SJCRH30 (cell line): ENCODE measurements around the gene TMEM120B. TPM values are rescaled to one million over a fixed set of nuclear protein-coding genes. Genes with fewer than 3 reads are reported as not detected.

Experiments used
- DNase-seq, 2 experiments: peaks; one replicate each; pipeline ENCODE4 v3.0.0-alpha.2; 2015 to 2020
- H3K27ac ChIP-seq: fragments of 250-450 bp; sonication (Bioruptor Pico); 2 replicates; pipeline ENCODE4 v1.5.1; 2020; ENCODE audit warnings: mild to moderate bottlenecking, moderate library complexity
- H3K27me3 ChIP-seq: fragments of 250-450 bp; sonication (Bioruptor Pico); 2 replicates; pipeline ENCODE4 v1.5.1; 2020; ENCODE audit warnings: mild to moderate bottlenecking, moderate library complexity
- H3K36me3 ChIP-seq: fragments of 250-450 bp; sonication (Bioruptor Pico); 2 replicates; pipeline ENCODE4 v1.5.1; 2020; ENCODE audit warnings: mild to moderate bottlenecking, moderate library complexity
- H3K4me1 ChIP-seq: fragments of 250-450 bp; sonication (Bioruptor Pico); 2 replicates; pipeline ENCODE4 v1.5.1; 2020; ENCODE audit warnings: mild to moderate bottlenecking, moderate library complexity
- H3K4me3 ChIP-seq: fragments of 250-450 bp; sonication (Bioruptor Pico); 2 replicates; pipeline ENCODE4 v1.5.1; 2020; ENCODE audit warnings: mild to moderate bottlenecking, moderate library complexity
- H3K9me3 ChIP-seq: fragments of 250-450 bp; sonication (Bioruptor Pico); replicated peaks from 2 replicates; pipeline ENCODE4 v1.5.1; 2020; ENCODE audit warnings: mild to moderate bottlenecking, moderate library complexity
- total RNA-seq: library from RNA; depleted of rRNA; stranded (reverse); fragments of >200 nt; shearing (Covaris generic); gene quantifications from 2 replicates; pipeline ENCODE4 v1.2.3, GENCODE V29; 2014

TMEM120B gene
- total RNA-seq, 1 experiment from 2014 or later: 25.5 TPM

DNA sequence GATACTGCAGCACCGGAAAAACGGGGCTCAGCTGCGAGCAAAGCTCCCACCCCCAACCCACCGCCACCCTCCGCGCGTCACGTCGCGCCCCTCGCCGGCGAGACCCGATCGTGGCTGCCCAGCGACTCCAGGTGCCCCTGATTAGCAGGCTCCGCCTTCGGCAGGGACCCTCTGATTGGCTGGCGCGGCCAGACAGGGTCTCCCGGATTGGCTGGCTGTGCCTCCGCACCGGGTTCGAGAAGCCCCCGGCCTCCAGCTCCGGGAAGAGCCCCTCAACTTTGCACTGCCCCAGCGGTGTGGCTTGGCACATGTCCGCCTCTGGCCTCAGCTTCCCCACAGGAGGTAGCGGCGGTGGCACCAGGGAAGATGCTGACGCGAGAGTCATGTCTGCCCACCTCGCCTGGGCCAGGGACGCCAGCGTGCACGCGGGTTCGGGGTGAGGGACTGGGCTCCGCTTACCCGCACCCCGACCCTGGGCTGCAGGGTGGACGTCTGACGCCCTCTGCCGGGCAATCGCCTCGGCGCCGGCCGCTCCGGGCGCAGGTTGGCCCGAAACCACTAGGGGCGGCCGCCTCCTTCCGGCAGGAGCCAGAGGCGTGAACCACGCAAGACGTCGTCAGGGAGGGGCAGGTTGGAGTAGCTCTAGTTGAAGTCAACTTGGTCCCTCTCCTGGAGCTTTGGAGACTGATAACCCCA, 81.4 kb downstream of the TMEM120B start:
- Histone ChIP-seq H3K27me3 (no peaks in the 10 kb centered on the region), H3K4me3 (no peak overlapping the region), H3K36me3 (peaks cover 8% of the 10 kb centered on the region), H3K4me1 (peaks cover 46% of the 10 kb centered on the region), H3K9me3 (no peaks in the 10 kb centered on the region), H3K27ac (no peak overlapping the region)
- DNase-seq: no peak

DNA sequence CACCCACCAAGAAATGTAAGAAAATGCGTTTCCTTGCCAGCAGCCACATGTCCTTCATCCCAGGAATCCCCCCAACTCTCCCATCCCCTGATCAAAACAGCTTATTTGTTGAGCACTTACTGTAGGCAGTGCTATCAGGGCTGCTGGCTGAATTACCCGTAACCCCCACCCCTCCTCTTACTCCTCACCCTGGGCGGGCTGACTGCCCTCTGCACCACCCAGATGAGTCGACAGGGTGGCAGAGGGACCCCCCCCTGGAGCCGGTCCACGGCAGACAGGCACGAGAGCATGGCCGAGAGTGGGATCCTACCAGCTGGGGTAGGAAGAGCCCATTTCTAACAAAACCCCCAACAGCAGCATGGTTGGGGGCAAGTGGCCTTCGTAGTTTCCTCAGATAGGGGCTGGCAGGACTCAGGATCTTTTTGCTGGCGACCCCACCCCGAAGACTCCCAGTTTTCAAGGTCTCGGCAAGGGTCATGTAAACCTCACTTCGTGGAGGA, 82.0 kb downstream of the TMEM120B start:
- Histone ChIP-seq H3K9me3 (no peaks in the 10 kb centered on the region), H3K36me3 (peaks cover 9% of the 10 kb centered on the region), H3K27ac (no peak overlapping the region), H3K4me3 (no peak overlapping the region), H3K27me3 (no peaks in the 10 kb centered on the region), H3K4me1 (peaks cover 50% of the 10 kb centered on the region)
- no peak for DNase-seq

DNA sequence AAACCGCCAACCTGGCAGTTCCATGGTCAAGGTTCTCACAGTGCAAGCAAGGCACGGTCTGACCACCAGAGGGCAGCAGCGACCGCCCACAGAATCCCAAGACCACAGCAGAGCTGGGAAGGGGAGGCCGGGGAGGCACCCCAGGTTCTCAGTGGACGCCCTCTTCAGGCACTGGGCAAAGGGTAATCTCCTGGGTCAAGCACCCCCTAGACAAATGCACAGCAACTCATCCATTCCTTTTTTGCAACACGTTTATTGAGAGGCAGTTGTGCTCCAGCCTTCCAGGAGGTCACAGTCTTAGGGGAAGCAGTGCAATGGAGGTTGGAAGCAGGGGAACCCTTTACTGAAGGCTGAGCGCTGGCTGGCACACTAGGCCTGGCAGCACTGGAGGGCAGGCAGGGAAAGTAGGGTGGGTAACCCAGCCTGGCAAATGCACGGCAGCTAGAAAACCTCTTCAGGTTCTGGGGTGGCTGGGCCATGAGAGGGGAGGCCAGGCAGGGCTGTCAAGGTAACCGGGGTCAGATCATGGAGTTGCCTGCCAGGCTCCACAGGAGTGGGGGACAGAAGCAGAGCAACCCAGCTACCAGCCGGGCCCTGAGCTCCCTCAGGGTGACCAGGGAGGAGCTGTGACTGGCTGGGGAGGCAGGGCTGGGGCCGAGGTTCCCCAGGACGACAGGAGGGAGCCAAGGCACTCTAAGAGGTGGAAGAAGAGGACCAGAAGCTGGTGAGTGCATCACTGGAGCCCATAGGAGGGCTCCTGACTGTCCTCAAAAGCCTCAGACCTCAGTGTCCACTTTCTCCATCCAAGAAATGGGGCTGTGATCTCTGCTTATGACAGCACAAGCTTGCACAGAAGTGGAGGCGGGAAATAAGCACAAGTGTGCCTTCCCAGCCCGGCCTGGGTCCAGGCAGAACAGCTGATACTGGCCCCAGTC, 82.7 kb downstream of the TMEM120B start:
- Histone ChIP-seq H3K36me3 (peaks cover 9% of the 10 kb centered on the region), H3K27me3 (no peaks in the 10 kb centered on the region), H3K27ac (no peak overlapping the region), H3K4me1 (peaks cover 46% of the 10 kb centered on the region), H3K4me3 (no peak overlapping the region), H3K9me3 (no peaks in the 10 kb centered on the region)
- peak; percentile 67 to 87 for DNase-seq

DNA sequence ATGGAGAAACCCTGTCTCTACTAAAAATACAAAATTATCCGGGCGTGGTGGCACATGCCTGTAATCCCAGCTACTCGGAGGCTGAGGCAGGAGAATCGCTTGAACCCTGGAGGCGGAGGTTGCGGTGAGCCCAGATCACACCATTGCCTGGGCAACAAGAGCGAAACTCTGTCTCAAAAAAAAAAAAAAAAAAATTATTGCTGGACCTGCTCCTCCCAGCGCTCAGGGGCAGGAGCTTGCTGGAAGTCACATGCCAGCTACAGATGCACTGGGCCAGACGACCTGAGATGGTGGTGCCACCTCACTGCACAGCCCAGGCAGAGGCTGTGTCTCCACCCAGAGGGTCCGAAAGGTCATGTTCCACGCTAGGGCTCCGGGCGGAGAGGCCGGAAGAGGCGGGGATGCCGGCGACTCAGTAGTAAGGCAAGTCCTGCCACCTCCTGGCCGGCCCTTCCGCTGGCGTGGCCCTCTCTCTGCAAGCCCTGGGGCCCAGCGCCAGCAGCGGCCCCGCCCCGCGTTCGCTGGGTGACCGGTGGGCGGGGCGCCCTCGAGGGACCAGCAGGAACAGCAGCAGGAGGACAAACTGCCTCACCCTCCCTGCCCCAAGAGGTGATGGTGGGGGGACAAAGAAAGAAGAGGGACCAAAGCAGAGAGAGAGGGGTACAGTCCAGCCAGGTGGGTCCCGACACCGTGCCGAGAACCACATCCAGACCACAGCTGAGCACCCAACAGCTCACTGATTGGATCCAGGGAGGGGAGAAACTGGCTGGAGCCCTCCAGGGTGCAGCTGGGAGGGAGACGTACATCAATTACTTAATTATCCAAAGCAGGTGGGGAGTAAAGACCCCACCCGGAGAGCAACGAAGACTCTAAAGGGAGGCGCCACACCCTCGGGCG, 84.6 kb downstream of the TMEM120B start:
- Histone ChIP-seq H3K9me3 (no peaks in the 10 kb centered on the region), H3K36me3 (peaks cover 9% of the 10 kb centered on the region), H3K27ac (peak overlapping the region; percentile 47), H3K4me1 (peaks cover 44% of the 10 kb centered on the region), H3K27me3 (no peaks in the 10 kb centered on the region), H3K4me3 (peak overlapping the region; percentile 10)
- peak; percentile 85 for DNase-seq

DNA sequence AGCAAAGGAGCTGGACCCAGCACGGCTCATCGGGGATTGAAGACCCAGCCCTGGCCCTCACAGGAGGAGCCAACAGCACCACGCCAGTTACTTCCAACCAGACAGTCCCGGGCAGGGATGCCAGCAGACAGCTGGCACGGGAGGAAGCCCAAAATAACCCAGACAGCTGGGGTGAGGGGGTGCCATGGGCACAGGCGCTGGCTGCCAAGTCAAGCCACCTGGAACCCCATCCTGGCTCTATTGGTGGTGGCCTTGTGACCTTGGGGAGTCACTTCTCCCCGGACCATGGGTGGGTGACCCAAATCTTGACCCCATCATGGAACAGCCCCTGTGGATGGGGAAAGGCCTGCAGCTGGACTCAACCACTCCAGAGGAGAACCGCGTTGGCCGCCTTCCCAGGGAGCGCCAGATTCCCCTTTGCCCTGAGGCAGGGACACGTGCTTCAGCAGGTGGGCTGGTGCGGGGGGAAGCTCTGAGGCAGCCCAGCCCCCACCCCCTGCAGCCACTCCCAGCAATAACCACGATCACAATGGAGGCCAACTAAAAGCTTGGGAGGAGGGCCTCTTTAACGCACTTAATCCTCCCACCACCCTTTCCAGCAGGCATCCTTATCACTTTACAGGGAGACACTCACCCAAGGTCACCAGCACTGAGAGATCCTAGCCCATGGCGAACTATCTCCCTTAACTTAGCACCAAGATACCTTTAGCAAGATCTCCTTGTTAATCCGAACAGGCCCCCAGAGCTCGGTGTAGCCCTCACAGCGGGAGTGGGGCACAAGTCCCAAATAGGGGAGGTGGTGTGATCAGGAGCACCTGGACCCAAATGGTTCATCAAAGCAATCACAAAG, 85.6 kb downstream of the TMEM120B start:
- H3K4me1 ChIP-seq: peaks cover 44% of the 10 kb centered on the region
- H3K27ac ChIP-seq: peak overlapping the region; percentile 47
- H3K4me3 ChIP-seq: peak overlapping the region; percentile 6; the same call in 1 of the 2 replicates
- no peaks in the 10 kb centered on the region for H3K27me3 ChIP-seq
- no peaks in the 10 kb centered on the region for H3K9me3 ChIP-seq
- DNase-seq: peak; percentile 89 to 90
- peaks cover 9% of the 10 kb centered on the region for H3K36me3 ChIP-seq

DNA sequence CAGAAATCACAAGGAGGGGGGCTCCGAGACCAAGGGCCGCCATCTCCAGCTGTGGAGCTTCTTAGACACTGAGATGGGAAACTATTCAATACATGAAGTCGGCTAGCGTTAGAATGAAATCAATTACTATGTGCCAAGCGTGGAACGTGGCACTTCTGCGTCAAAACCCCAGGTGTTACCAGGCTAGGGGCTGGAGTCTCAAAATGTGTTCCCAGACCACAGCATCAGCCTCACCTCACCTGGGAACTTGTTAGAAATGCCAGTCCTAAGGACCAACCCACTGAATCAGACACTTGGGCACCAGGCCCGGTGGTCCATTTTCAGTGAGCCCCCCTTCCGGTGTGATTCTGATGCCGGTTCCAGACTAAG, 86.2 kb downstream of the TMEM120B start:
- H3K9me3 ChIP-seq: no peaks in the 10 kb centered on the region
- no peak overlapping the region; the same call in 1 of the 2 replicates for H3K4me3 ChIP-seq
- H3K4me1 ChIP-seq: peaks cover 44% of the 10 kb centered on the region
- no peak for DNase-seq
- peaks cover 9% of the 10 kb centered on the region for H3K36me3 ChIP-seq
- no peaks in the 10 kb centered on the region for H3K27me3 ChIP-seq
- peak overlapping the region; percentile 47 for H3K27ac ChIP-seq

DNA sequence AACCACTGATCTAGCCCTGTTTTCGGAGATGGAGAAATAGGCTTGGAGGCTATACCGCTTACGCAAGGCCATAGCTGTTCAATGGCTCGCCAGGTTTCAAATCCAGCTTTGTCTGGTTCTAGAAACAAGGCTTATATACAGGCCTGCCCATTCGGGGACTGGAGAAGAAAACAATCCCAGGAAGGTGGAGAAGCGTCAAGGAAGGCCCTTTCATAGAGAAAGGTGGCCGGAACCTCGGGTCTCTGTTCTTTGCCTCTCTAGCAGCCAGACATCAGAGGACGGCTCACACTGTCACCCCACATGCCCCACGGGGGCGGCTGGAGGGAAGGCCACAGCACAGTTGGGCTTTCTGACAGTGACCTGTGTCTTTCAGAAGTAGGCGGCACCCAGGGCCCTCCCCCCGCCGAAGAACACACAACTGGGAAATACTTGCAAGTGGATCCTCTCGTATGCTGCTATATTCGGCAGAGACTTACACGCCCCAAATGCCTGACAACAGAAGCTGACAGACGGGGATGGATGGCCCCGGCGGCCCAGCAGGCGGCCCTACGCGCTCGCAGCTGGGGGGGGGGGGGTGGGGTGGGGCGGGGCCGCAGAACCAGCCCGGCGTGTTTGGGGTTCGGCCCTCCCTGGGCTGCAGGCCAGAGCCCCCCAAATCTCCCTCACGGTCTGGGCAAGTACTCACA, 86.7 kb downstream of the TMEM120B start:
- Histone ChIP-seq H3K27me3 (no peaks in the 10 kb centered on the region), H3K36me3 (peaks cover 9% of the 10 kb centered on the region), H3K4me1 (peaks cover 44% of the 10 kb centered on the region), H3K9me3 (no peaks in the 10 kb centered on the region), H3K27ac (peak overlapping the region; percentile 99), H3K4me3 (peak overlapping the region; percentile 74)
- DNase-seq: peak; percentile 63 to 72

DNA sequence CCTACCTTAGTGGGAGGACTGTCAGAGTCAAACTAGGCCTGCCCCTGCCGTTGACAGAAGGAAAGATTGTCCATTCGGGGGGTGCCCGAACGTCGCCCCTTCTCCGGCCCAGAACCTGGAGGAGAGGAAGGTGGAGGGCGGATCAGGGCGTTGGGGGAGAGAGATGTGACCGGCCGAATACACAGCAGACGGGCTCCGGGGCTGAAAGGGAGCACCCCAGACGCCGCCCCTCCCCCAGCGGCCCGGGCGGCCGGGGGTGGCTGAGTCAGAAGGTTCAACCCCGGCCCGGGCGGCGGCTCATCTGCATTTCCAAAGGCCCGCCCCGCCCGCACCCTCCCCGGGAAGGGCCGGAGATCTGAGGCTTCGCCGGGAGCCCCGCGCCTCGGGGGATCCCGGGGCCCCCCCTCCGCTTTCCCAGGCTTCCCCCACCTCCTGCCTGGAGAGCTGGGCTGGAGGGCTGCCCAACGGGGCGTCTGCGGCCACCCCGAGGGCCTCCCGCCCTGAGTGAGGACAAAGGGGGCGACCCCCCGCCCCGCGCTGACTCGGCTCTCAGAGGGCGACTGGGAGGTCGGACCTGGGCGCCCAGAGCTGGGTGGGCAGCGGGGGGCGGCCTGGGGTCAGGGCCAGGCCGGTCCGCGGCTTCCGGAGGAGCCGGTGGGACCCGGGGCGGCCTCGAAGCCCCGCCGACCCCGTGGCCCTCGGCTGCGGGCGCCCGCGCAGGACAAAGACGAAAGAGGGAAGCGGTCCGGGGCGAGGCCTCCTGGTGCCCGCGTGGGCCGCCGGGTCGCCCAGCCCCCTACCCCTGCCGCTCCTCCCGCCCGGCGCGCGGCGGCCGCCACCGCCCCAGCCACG, 87.5 kb downstream of the TMEM120B start:
- DNase-seq: peak; percentile 83 to 84
- H3K4me3 ChIP-seq: peak overlapping the region; percentile 74
- H3K9me3 ChIP-seq: no peaks in the 10 kb centered on the region
- H3K27ac ChIP-seq: peak overlapping the region; percentile 99
- peaks cover 8% of the 10 kb centered on the region for H3K36me3 ChIP-seq
- peaks cover 43% of the 10 kb centered on the region for H3K4me1 ChIP-seq
- no peaks in the 10 kb centered on the region for H3K27me3 ChIP-seq

DNA sequence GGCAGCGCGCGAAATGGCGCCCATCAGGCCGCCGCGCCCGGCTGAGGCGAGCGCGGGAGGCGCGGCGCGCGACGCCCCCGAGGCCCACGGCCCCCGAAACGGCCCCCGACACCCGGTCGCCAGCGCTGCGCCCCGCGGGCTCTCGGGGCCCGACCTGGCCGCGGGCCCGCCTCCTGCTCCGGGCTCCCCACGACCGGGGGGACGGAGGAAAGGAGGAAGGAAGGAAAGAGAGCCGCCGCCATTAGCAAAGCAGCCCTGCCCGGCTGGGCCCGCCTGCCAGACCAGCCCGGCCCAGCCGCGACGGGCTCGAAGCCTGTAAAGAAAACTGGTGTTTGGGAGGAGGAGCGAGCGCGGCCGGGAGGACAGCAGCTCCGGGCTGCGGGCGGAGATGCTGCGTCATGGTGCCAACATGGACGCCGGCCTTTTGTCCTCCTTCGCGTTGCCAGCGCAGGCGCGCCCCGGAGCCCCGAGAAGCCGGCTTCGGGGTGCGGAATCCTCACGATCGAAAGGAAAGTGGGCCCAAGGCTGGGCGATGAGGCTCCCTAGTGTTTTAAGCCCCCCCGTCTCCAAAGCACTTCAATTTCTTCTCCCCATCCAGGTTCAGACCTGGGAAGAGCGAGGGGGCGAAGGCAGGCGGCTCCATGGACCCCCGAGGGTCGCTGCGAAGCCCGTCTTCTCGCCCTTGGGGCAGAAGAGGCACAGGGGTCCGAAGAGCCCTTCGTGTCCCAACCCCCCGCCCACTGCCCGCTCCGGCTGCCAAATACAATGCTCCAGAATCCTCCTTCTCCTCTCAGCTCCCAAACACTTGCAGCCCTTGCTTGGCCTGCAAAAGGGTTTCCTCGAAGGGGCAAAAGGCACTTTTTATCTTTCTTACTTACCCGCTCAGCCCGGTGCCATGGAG, 88.4 kb downstream of the TMEM120B start:
- H3K9me3 ChIP-seq: no peaks in the 10 kb centered on the region
- H3K27me3 ChIP-seq: no peaks in the 10 kb centered on the region
- peak; percentile 67 to 69 for DNase-seq
- H3K36me3 ChIP-seq: peaks cover 2% of the 10 kb centered on the region; the same call in 1 of the 2 replicates
- H3K4me3 ChIP-seq: peak overlapping the region; percentile 74
- peak overlapping the region; percentile 99 for H3K27ac ChIP-seq
- H3K4me1 ChIP-seq: peaks cover 37% of the 10 kb centered on the region

DNA sequence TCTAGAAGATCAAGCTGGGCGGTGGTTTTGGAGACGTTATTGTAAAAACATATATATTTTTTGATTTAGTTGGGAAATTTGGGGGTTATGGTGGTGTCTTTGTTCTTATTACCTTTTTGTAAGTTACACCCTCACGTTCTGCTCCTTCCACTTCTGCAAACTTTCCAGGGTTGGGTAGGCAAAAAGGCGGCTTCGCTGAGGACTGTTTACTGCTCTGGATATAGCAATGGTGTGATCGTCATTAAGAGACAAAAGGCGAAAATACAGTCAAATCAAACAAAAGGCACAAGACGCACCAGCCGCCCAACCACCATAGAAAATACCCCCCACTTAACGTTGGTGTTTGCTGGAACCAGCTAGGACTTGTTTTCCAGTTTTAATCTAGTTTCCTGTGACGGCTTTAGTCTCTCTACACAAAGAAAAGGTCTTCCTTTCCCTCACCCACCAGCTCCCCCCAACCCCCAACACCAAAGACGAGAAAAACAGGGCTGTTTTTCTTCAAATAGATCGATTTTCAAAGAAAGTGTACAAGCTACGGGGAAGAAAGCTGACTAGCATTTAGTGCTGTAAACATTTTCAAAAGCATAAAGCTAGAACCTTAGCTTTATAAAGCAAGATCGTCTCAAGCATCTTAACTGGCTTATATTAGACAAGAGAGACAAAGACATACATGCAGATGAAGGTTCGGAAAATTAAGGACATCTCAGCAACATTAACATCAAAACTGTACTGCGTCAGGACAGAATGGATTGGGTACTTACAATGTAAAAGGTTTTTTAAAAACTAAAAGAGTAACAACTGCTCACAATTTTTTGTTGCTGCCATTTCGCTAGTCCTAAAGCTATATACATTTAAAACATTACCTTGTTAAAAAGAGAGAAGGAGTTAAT, 89.3 kb downstream of the TMEM120B start:
- DNase-seq: no peak
- Histone ChIP-seq H3K4me1 (peaks cover 36% of the 10 kb centered on the region), H3K27ac (peak overlapping the region; percentile 99), H3K9me3 (no peaks in the 10 kb centered on the region), H3K36me3 (0 out of 2 replicates have a peak, but pooled peaks cover 2% of the 10 kb centered on the region), H3K4me3 (peak overlapping the region; percentile 74), H3K27me3 (no peaks in the 10 kb centered on the region)

DNA sequence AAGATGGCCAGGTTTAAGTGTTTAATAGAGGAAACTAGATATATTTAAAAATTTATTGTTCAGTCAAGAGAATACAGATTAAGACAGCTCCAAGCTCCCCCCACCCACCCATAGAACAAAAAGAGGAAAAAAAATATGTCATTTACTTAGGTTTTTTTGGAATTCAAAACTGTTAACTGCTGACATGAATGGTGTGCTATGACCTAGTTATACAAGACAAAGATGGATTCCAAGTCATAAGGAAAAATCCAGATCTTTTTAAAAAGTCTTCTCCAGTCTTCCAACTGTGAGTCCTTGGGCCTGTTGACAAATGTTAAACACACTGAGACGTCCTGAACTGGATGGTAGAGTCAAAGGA, 89.9 kb downstream of the TMEM120B start:
- H3K27ac ChIP-seq: peak overlapping the region; percentile 99
- H3K4me1 ChIP-seq: peaks cover 30% of the 10 kb centered on the region
- 0 out of 2 replicates have a peak, but pooled peaks cover 2% of the 10 kb centered on the region for H3K36me3 ChIP-seq
- H3K4me3 ChIP-seq: peak overlapping the region; percentile 74
- DNase-seq: no peak
- no peaks in the 10 kb centered on the region for H3K9me3 ChIP-seq
- no peaks in the 10 kb centered on the region for H3K27me3 ChIP-seq
